GM04503 (cell line): ENCODE measurements around the gene RALBP1.
"Not testable (repeated sequence)": the region's sequence is repeated elsewhere in the genome, so short reads cannot be mapped to it uniquely, and the experiment has no call there.

ENCODE experiments used
- DNase-seq: peaks from one replicate; pipeline ENCODE4 v3.0.0-alpha.2; 2012; ENCODE audit warnings: low read depth

RALBP1 gene

DNA sequence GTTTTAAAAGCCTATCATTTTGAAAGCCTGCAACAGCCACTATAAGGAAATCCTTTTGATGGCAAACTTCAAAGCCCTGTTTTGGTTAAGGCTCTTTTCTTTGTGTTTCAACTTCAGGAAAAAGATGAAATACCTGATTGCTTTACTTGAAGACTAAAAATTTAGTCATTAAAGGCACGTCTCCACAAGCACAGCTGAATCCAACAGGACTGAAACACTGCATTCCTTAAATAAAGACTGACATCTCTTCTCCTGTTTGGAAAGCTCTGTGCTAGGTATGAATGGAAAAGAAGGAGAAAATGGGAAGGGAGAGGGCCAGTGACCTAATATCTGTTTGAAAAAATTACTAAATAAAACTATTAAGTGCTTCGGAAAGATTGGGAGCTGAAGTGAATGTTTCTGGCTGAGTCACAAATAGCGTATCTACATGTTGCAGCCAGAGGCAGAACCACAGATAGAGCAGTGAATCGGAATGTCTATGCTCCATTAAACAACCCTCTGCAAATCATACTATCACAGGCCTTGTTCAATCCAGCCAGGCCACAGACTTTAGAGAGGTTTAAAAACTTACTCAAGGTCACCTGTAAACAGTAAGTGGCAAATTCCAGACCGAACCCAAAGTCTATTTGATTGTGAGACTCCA lies 21.1 kb upstream of the RALBP1 start:
- DNase-seq, result no peak

DNA sequence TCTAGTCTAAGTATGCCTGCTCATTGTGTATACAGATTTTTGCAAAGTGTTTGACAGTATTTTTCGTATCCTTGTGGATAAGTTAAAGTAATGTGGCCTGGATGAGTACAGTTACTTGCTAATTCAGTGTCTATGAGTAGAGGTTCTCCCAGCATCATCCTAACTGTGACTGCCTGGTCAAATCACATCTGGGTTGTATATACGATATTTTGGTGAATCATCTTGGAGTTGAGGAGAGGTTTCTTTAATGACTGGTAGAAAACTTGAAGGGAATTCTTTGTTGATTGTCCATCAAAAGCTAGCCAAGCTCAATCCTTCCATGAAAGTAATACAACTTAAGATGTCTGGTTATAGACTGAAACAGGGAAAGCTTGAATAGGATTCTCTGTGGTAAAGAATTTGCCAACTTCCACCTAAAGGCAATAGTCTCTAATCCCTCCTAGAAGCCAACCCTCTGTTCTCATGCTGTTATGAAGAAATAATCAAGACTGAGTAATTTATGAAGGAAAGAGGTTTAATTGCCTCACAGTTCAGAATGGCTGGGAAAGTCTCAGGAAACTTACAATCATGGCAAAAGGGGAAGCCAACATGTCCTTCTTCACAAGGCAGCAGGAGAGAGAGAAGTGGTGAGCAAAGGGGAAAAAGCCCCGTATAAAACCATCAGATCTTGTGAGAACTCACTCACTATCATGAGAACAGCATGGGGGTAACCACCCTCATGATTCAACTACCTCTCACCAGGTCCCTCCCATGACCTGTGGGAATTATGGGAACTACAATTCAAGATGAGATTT lies 19.4 kb upstream of the RALBP1 start:
- DNase-seq, result no peak

DNA sequence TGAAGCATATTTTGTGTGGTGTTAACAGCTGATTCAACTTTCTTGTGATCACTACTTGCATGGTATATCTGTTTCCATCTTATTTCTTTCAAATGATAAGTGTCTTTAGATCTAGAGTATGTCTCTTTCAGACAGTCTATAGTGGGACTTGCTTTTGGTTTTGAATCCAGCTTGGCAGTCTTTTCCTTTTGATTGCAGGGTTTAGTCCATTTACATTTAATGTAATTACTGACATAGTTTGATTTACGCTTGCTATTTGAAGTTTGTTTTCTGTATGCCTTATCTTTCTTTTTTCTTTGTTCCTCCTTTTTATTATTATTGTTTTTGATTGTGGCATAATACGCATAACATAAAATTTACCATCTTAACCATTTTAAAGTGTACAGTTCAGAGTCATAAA lies 9.2 kb upstream of the RALBP1 start:
- no peak for DNase-seq

DNA sequence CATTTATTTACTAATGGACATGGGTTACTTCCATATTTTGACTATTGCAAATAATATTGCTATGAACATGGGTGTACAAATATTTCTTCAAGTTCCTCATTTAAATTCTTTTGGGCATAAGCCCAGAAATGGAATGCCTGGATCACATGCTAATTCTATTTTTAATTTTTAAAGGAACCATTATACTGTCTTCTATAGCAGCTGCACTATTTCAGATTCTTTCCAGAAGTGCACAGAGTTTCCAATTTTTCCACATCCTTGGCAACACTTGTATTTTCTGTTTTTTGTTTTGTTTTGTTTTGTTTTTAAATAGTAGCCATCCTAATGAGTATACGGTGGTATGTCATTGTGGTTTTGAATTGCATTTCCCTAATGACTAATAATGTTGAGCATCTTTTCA lies 8.5 kb upstream of the RALBP1 start:
- no peak for DNase-seq

DNA sequence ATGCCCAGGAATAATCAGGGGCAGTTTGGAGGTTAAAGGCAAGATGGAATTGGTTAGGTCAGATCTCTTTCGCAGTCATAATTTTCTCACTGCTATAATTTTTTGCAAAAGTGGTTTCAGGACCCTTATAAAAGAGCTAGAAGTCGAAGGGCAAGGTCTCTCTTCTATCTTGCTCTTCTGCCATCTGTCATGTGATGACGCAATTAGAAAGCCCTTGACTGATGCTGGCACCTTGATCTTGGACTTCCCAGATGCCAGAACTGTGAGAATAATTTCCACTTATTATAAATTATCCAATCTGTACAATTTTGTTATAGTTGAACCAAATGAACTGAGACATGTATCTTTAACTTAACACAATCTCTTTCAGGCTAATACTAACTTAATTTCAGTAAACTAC lies 6.3 kb upstream of the RALBP1 start:
- DNase-seq, result no peak

DNA sequence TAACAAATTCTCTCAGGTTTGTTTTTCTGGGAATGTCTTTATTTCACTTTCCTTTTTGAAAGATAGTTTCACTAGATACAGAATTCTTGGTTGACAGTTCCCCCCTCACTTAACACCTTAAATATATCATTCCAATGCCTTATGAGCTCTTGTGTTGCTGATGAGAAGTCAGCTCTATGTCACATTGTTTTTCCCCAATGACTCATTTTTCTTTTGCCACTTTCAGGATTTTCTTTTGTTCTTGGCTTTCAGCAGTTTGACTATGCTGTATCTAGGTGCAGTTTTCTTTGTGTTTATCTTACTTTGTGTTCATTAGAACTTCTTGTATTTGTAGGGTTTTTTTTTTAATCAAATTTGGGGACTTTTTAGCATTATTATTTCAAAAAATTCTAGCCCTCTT lies 5.6 kb upstream of the RALBP1 start:
- DNase-seq, result no peak

DNA sequence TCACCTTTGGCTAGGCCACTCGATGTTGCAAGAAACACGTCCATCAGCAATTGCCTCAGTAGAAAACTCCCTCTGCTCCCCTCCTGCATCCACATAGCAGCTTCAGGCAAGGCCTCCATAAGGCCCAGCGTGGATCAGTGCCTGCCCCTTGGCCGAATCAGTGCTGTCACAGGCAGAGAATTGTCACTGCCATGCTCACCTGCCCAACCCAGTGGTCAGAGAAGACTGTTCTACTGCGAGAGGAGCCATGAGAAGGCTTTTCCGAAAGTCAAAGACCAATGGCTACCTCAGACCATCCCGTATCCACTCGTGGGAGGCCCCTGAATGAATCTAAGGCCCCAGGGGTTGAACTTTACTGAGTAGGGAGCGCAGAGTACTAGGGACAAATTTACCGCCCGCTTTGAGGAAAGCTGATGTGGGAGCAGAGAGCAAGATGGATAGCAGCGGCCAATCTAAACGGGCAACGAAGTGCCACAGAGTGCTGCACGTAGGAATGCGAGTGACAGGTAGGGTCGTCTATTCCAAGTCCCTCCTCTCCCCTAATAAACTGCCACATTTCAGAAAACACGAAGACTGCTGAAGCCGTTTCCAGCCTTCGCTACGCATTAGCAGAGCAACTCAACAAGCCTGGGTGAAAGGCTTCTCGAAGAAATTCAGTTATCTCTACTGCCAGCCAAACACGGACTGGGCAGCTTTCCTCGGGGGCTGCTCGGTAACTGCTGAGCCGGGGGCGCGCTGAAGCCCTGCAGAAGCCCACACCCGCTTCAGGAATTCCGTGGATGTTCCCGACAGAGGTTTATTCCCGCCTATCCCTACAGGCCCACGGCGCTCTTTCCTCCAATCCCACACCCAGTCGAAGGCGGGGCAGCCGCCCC lies 968 bp upstream of the RALBP1 start:
- DNase-seq, result no peak

DNA sequence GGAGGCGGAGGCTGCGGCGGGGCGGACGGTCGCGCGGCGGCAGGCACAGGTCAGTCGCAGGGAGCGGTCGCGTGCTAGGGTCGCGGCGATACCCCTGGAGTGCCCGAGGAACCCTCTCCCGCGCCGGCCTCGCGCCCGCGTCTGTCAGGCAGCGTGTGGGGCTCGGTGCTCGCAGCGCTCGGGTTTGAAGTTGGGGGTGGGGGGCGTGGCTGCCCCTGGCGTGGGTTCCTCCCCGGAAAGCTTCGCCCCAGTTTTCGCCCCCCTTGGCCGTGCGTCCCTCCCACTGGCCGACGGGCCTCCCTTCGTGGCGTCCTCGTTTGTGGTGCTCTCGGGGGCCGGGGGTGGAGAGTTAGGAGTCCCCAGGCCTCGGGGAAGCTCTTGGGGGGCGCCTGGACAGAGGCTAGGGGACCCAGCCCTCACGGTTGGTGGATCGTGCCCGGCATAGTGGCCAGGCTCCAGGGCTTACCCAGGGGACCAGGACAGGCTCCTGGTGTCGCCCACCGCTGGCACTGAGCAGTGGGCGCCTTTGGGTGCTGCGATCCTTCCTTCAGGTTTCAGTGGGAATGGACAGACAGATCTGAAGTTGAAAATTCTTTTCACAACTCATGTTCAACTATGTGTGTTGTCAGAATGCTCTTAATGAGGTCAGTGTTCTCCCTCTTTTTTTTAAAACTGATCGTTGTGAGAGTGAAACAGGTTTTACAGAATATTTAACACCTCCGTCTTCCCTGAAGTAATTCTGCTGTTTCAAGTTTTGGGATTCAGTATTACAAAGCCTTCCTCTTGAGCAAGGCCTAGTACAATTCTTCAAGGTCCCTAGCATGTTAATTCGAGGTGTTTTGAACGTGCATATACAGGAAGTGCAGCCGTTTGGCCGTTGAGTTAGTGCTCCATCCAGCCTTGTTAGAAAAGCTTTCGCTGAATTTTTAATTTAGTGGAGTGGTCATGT lies 604 bp downstream of the RALBP1 start:
- DNase-seq, result peak; percentile 2

DNA sequence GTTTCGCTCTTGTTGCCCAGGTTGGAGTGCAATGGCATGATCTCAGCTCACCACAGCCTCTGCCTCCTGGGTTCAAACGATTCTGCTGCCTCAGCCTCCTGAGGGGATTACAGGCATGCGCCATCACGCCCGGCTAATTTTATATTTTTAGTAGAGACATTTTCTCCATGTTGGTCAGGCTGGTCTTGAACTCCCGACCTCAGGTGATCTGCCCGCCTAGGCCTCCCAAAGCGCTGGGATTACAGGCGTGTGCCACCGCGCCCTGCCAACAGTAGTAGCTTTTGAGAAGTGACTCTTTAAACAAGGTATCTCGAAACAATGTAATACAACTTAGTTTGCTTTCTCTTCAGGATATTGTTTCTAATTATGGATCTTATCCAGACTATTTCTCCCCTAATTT lies 1.6 kb downstream of the RALBP1 start:
- not testable (repeated sequence) for DNase-seq

DNA sequence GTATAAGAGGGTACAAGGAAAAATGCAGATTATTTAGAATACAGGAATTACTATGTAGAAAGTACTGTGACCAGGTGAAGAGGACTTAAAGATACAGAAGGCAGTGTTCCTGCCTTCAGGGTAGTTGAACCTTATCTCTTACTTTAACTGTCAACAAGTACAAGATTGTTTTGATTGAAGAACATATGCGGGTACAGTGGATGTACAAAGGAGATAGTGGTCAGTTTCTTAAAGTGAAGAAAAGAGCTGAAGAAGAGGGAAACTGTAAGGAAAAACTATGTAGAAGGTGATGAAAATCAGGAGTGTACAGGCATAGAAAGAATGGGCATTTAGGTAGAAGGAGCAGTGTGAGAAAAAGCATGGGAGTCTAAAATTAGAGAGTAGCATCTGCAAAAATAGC lies 2.2 kb downstream of the RALBP1 start:
- no peak for DNase-seq

DNA sequence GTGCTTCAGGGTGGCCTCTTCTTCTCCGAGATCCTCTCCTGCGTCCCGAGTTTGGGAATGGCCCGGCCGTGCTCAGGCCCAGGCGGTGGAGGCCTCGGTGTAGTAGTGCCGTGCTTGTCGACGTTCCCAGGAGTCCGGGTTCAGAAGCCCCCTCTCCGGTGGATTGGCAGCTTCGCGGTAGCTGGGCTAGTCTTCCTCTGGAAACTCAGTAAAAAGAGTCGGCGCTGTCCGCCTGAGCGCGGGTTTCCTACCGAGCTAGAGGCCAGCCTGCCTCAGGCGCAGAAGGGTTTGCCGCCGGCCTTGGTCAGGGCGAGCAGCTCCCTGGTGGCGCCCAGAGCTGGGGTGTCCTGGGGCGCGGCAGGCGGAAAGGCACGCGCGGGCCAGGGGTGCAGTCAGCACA lies 3.2 kb downstream of the RALBP1 start:
- DNase-seq, result no peak

DNA sequence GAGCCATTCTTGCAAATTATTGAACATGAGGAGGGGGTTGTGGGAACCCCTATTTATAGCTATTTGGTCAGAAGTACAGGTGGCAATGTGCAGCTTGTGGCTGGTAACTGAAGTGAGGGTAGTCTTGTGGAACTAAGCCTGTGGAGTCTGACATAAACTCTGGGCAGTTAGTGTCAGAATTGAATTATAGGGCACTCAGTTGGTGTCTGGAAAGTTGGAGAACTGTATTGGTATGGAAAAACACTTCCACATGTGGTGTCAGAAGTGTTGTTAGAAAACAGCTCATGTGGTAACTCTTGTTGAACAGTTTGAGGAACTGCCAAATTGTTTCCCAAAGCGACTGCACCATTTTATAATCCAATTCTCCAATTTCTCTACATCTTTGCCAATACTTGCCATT lies 7.5 kb downstream of the RALBP1 start:
- DNase-seq, result no peak

DNA sequence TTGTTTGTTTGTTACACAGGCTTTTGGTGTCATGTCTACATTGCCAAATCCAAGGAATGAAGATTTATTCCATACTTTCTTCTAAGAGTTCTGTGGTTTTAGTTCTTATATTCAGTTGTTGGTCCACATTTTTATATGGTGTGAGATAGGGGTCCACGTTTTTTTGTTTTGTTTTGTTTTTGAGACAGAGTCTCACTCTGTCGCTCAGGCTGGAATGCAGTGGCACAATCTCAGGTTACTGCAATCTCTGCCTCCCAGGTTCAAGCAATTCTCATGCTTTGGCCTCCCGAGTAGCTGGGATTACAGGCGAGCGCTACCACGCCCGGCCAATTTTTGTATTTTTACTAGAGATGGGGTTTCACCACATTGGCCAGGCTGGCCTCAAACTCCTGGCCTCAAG lies 8.2 kb downstream of the RALBP1 start:
- DNase-seq, result no peak

DNA sequence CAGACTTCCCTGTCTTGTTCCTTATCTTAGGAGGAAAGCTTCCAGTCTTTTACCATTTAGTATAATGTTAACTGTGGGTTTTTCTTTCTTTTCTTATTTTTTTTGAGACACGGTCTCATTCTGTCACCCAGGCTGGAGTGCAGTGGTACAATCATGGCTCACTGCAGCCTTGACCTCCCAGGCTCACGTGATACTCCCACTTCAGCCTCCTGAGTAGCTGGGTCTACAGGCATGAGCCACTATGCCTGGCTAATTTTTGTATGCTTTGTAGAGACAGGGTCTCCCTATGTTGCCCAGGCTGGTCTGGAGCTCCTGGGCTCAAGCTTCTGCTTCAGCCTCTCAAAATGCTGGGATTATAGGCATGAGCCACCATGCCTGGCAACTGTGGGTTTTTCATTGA lies 9.5 kb downstream of the RALBP1 start:
- DNase-seq, result not testable (repeated sequence)

DNA sequence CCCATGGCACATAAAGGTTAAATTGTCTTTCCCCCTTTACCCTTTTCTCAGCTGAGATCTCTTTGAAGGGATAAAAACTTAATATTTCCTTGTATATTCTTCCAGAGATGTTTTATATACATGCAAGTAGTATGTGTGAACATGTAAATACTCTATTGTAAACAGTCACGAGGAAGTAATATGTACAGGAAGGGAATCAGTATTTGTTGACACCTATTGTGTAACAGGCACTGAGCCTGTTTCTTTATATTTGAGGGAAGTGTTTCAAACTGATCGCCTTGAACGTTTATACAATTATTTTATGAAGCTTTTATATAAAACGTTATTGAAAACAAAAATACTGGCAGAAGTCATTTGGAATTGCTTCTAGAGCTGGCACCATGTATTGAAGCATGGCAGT lies 13.2 kb downstream of the RALBP1 start:
- DNase-seq, result no peak

DNA sequence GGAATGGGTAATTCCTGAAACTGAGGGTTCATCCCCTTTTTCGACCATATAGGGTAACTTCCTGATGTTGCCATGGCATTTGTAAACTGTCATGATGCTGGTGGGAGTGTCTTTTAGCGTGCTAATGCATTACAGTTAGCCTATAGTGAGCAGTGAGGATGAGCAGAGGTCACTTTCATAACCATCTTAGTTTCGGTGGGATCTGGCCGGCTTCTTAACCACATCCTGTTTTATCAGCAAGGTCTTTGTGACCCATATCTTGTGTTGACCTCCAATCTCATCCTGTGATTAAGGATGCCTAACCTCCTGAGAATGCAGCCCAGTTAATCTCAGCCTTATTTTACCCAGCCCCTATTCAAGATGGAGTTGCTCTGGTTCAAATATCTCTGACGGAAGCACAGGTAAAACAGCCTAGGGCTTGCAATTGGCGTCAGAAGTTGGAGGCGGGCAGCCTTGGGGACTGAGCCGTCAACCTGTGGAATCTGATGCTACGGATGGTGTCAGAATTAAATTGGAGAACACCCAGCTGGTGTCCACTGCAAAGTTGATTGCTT lies 19.5 kb downstream of the RALBP1 start:
- DNase-seq, result no peak

DNA sequence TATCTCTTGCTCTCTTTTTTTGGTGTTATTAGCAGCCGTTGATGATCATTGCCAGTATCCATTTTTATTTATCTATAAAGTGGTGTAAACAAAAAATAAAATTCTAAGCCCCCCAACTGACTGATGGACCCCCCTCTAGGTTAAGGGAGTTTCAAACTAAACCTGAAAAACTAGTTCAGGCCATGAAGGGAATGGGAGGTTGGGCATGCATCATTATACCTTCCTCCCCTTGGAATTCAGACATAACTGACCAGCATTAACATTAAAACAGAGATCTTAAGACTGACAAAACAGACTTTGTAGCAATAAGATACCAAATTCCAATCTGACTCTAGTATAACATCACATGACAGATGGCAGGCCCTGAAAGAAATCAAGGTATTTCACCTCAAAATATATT lies 20.2 kb downstream of the RALBP1 start:
- DNase-seq, result no peak

DNA sequence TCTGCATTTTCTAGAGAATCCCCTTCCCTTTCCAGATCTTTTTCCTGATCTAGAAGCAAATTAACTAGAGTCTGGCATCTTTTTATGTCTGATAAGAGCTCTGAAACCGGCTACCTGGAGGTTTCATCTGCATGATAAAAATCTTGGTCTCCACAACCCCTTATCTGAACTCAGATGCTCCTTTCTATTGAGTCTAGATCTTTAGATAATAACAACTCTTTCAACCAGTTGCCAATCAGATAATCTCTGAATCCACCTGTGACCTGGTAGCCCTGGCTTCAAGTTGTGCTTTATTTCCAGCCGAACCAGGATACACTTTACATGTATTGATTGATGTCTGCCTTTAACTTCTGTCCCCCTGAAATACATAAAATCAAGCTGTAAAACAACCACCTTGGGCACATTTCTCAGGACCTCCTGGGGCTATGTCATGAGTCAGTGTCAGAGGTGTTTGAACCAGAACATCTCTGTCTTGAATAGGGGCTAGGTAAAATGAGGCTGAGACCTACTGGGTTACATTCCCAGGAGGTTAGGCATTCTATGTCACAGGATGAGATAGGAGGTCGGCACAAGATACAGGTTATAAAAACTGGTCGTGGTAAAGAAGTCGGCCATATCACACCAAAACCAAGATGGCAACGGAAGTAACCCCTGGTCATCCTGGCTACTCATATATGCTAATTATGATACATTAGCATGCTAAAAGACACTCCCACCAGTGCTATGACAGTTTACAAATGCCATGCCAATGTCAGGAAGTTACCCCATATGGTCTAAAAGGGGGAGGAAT lies 20.8 kb downstream of the RALBP1 start:
- DNase-seq, result no peak

DNA sequence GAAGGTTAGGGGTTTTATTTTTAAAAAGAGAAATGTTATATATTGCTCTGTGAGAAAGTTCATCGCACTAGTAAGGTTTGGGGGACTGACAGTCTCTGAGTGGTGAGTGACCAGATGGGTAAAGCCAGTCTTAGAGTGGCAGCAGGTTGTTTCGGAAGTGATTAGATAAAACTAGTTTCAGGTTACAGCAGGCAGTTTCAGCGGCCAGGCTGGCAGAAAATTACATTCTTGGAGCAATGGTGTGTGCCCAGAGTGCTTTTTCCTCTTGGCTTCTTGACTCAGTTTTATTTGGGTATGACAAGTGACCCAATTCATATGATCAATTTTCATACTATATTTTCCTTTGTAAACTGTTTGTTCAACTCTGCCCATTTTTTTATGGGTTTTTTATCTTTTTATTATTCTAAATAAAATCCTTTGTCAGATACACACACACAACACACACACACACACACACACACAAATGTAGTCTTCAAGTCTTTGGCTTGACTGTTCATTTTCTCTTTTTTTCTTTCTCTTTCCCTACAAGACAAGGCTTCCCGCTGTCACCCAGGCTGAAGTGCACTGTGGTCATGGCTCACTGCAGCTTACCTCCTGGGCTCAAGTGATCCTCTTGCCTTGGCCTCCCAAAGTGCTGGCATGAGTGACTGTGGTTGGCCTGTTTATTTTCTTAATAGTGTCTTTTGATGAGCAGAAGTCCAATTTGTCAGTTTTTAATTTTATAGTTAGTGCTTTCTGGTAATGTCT lies 30.9 kb downstream of the RALBP1 start:
- no peak for DNase-seq

DNA sequence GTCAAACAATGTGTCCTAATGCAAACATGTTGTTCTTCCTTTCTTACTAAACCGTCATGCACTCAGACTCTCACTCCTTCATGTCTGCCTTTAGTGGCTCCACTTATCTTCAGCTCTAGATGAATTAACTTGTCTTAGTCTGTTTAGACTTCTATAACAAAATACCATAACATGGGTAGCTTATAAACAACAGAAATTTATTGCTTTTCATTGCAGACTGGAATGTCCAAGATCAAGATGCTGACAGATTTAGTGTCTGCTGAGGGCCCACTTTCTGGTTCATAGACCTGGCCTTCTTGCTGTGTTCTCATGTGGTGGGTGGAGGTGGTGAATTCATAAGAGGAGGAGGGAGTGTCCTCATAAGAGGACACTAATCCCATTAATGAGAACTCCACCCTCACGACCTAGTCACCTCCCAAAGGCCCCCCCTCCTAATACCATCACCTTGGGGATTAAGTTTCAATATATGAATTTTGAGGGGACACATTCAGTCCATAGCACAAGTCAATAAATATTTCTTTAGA lies 32.3 kb downstream of the RALBP1 start:
- no peak for DNase-seq
